RPMI7951 (cell line): Measurements from ENCODE around the gene IFT88. TPM values are rescaled to one million over a fixed set of nuclear protein-coding genes. Genes with fewer than 3 reads are reported as not detected.

ENCODE experiments used
- DNase-seq: peaks from one replicate; pipeline ENCODE4 v3.0.0-alpha.2; 2012; ENCODE audit warnings: low read depth
- total RNA-seq: library from RNA; depleted of rRNA; stranded (reverse); fragments of >200 nt; shearing (Covaris generic); gene quantifications from 2 replicates; pipeline ENCODE4 v1.2.3, GENCODE V29; 2014; rRNA removed

The IFT88 gene
- total RNA-seq, 1 experiment from 2014 or later: 18.9 TPM

GRCh38 chr13:20714563-20715329 lies 147.8 kb downstream of the IFT88 start:
- DNase-seq: peak; percentile 76

GRCh38 chr13:20715330-20715712 lies 148.4 kb downstream of the IFT88 start:
- no peak for DNase-seq

- DNase-seq: no peak
Measured at GRCh38 chr13:20716951-20717350, 150.0 kb downstream of the IFT88 start.

DNA sequence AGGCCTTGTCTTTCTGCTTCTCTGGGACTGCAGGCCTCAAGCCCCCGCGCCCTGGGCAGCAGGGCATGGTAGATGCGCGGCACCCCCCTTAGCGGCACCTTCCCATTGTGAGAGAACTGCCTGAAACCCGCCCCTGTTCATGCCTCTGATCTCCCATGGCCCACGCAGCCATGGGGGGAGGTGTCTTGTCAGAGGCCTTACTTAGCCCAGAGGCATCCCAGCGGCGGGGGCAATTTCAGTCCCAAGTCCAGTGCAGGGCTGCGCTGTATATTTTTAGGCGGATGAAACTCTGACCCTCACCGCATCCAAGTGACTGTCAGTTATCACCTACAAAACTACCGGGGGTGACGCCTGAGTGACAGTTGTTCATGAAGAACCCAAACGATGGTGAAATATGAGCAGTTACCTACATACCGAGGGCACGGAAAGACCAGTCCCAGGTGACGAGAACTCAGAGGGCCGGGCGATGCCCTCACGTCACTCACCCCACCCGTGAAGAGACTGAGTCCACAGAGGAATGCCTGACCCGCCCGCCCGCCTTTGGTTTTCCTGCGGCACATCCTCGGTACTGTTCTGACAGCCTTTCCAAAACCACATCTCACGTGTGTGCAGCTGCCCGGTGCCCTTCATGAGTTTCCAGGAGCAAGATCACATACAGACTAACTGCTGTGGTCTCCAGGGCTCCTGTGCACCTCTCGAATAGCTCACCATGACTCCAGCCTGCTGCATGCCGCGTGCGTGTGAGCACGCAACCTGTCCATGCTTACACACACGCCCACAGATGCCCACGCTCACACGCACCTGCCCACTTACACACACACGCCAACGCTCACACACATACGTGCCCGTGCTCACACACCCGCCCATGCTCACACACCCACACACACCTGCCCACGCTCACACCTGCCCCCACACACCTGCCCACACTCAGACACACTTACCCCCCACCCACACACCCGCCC lies 150.9 kb downstream of the IFT88 start:
- no peak for DNase-seq

- no peak for DNase-seq
Measured at GRCh38 chr13:20718958-20719566, 152.1 kb downstream of the IFT88 start.

DNA sequence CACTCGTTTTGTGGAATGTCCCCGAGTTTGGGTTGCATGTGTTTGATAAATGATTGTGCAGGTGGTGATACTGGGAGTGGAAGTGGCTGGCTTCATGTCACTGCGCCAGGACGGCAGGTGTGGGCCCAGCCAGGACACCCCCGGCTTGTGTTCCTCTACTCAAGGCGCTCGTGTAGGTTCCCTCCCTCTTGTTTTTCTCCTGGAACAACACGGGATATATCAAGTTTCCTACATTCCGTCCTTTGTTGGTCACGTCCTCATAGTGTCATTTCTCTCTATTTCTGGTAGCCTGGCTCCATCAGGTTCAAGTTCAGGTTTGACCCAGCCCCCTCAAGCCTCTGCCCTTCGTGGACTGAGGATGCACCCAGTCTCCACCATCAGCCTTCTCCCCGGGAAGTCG lies 152.8 kb downstream of the IFT88 start:
- DNase-seq: no peak

DNA sequence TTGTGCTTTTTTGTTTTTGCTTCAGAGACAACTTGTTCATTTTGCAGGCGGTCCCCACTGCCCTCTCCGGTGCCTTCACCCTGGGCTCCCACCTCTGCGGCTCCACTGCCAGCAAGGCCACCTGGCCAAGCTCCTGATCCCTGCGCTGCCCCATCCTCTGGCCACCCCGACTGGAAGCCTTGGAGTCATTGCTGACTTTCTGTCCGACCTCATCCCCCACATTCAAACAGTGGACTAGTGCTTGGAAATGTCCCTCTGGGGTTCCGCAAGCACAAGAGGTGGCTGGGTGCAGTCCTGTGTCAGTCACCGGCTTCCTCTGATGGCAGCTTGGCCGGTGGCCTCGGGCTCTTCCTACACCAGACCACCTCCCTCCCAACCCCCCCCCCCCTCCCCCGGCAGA lies 153.5 kb downstream of the IFT88 start:
- no peak for DNase-seq

- no peak for DNase-seq
Measured at GRCh38 chr13:20721058-20721453, 154.1 kb downstream of the IFT88 start.

- peak; percentile 46 for DNase-seq
Measured at GRCh38 chr13:20721454-20722357, 154.7 kb downstream of the IFT88 start.

DNA sequence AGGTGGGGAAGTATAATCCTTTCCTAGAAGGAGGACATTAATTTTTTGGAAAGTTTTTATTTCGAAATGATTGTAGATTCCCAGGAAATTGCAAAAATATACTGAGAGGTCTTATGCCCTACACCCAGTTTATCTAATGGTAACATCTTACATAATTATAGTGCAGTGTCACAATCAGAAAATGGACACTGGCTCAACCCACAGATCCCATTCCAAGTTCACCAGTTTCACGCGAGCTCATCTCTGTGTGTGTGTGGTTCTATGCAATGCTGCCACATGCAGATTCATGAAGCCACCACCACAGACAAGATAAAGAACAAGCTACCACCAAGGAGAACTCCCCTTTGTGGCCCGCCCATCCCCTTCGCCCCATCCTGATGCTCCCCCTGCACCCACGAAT lies 160.9 kb downstream of the IFT88 start:
- no peak for DNase-seq

DNA sequence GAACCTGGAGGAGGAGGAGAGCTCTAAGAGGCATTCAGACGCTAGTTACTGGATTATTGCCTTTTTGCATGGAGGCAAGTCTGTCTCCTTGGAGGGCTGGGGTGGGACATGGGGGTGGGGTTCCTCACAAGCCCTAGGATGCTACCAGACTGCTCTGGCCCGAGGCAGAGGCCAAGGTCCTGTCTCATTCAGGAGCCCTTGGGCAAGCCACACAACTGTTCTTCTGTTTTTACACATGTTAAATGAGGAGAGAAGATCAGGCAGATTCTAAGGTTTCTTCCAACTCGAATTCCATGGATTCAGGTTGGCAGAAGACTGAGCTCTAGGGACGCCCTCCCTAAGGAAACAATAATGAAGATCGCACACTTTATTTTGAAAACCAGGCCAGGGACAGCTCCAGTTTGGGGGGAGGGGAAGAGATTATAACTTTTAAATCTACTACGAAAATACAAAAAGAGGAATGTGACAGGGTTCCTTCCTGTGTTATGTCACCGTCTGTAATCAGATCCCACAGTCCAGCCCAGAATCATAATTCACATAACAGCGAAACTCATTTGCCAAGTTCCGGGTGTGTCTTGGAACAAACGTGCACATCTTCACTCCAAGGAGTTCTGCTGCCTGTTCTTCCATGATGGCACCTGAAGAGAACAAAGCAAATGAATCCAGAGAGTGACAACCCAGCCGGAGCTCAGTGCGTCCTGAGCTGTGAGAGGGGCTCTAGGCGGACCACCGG lies 161.8 kb downstream of the IFT88 start:
- DNase-seq: no peak

- no peak for DNase-seq
Measured at GRCh38 chr13:20729633-20730585, 163.0 kb downstream of the IFT88 start.

DNA sequence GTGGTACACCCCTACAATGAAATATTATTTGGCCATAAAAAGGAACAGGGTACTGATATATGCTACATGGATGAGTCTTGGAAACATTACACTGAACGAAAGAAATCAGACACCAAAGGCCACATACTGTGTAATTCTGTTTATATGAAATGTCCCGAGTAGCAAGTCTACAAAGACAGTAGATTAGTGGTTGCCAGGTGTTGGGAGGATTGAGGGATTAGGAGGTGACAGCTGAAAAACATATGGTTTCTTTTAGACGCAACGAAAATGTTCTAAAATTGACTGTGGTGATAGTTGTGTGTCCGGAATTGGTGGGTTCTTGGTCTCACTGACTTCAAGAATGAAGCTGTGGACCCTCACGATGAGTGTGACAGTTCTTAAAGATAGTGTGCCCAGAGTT lies 171.7 kb downstream of the IFT88 start:
- DNase-seq: no peak

- DNase-seq: no peak
Measured at GRCh38 chr13:20740021-20740420, 173.1 kb downstream of the IFT88 start.

Other genes with a start within 250 kb of the IFT88 start
- gene CRYL1, start 41.3 kb upstream of the IFT88 start, total RNA-seq: 11.5 and 13.5 TPM in 2 replicates
- gene IL17D, start 136.5 kb downstream of the IFT88 start, total RNA-seq: 0.10 and 0.12 TPM in 2 replicates
- gene EEF1AKMT1, start 206.8 kb downstream of the IFT88 start, total RNA-seq: 8.4 and 9.9 TPM in 2 replicates